Osteoblast (primary cell): ENCODE data around the gene NDST3. TPM values are rescaled to one million over a fixed set of nuclear protein-coding genes. Genes with fewer than 3 reads are reported as not detected.

Source experiments
- DNase-seq: peaks from one replicate; pipeline ENCODE4 v3.0.0; 2011; ENCODE audit warnings: low spot score, mixed read lengths; ENCODE audit not compliant: insufficient read length; ENCODE audit errors: missing footprints
- H2AFZ ChIP-seq: 2 replicates; pipeline ENCODE4 v1.6.0; 2011; ENCODE audit warnings: mild to moderate bottlenecking, low read length
- H3K27ac ChIP-seq: 2 replicates; pipeline ENCODE4 v1.5.1; 2011; ENCODE audit warnings: mild to moderate bottlenecking, low read depth, low read length, moderate library complexity
- H3K27me3 ChIP-seq: 2 replicates; pipeline ENCODE4 v1.6.0; 2012; ENCODE audit warnings: mild to moderate bottlenecking, control low read depth, inconsistent platforms, low read length, moderate library complexity; ENCODE audit not compliant: insufficient read depth
- H3K36me3 ChIP-seq: 2 replicates; pipeline ENCODE4 v1.5.1; 2011; ENCODE audit warnings: mild to moderate bottlenecking, low read length, control low read depth, moderate library complexity; ENCODE audit not compliant: insufficient read depth
- H3K4me1 ChIP-seq: 2 replicates; pipeline ENCODE4 v1.5.1; 2011; ENCODE audit warnings: mild to moderate bottlenecking, low read length, control low read depth, moderate library complexity; ENCODE audit not compliant: insufficient read depth
- H3K4me2 ChIP-seq: 2 replicates; pipeline ENCODE4 v1.6.0; 2011; ENCODE audit warnings: mild to moderate bottlenecking, low read length; ENCODE audit not compliant: insufficient read depth
- H3K4me3 ChIP-seq: fragments of 200-600 bp; sonication (generic); 3 replicates; pipeline ENCODE4 v1.5.1; 2012; ENCODE audit warnings: mild to moderate bottlenecking, low read length, inconsistent platforms; ENCODE audit not compliant: insufficient read depth
- H3K79me2 ChIP-seq: 2 replicates; pipeline ENCODE4 v1.6.0; 2012; ENCODE audit warnings: mild to moderate bottlenecking, low read length, control low read depth, inconsistent platforms; ENCODE audit not compliant: insufficient read depth
- H3K9me3 ChIP-seq: 2 replicates; pipeline ENCODE4 v1.5.1; 2011; ENCODE audit warnings: low read depth, low read length, control low read depth
- H4K20me1 ChIP-seq: 2 replicates; pipeline ENCODE4 v1.6.0; 2012; ENCODE audit warnings: mild to moderate bottlenecking, low read length, control low read depth; ENCODE audit not compliant: insufficient read depth
- small RNA-seq: library from RNA; depleted of rRNA; stranded (forward); fragments of <200 nt; gene quantifications from one replicate; pipeline ENCODE3, GENCODE V24; 2012
- total RNA-seq: library from RNA; depleted of rRNA; stranded (reverse); fragments of >200 nt; gene quantifications from 2 replicates; pipeline ENCODE4 v1.2.3, GENCODE V29; 2012
- TF ChIP-seq, protein P1 (sequence below): IDR thresholded peaks from 2 replicates; pipeline ENCODE4 v1.5.1; 2011; ENCODE audit warnings: mild to moderate bottlenecking, low read depth, low read length, moderate library complexity; ENCODE audit errors: extremely low read depth

The NDST3 gene
- total RNA-seq, 1 donor: not detected

DNA sequence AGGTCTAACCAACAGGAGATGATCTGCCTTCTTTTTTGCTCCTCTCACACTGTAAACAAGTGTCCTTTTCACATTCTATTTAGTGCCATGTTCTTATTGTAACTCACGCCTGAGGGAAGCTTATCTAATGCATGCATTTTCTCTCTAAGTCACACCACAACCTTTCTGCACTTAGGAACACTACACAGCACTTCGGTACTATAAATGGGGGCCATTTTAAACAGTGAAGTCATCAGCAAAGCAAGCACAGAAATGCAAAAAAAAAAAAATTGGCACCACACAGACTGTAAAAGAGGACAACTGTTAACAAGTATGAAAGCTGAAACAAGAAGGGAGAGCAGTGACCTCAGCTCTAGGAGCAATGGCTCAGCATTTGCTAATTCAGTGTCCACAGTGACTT is 273.4 kb downstream of the NDST3 start:
- Histone ChIP-seq H2AFZ (no peak overlapping the region), H3K27me3 (no peaks in the 10 kb centered on the region), H3K4me2 (no peak overlapping the region), H4K20me1 (no peaks in the 10 kb centered on the region), H3K27ac (no peak overlapping the region), H3K9me3 (no peaks in the 10 kb centered on the region), H3K4me1 (no peaks in the 10 kb centered on the region), H3K79me2 (no peaks in the 10 kb centered on the region), H3K36me3 (peaks cover 2% of the 10 kb centered on the region), H3K4me3 (no peak overlapping the region)
- TF ChIP-seq, protein P1, sequence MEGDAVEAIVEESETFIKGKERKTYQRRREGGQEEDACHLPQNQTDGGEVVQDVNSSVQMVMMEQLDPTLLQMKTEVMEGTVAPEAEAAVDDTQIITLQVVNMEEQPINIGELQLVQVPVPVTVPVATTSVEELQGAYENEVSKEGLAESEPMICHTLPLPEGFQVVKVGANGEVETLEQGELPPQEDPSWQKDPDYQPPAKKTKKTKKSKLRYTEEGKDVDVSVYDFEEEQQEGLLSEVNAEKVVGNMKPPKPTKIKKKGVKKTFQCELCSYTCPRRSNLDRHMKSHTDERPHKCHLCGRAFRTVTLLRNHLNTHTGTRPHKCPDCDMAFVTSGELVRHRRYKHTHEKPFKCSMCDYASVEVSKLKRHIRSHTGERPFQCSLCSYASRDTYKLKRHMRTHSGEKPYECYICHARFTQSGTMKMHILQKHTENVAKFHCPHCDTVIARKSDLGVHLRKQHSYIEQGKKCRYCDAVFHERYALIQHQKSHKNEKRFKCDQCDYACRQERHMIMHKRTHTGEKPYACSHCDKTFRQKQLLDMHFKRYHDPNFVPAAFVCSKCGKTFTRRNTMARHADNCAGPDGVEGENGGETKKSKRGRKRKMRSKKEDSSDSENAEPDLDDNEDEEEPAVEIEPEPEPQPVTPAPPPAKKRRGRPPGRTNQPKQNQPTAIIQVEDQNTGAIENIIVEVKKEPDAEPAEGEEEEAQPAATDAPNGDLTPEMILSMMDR: no peak
- no peak for DNase-seq

Small RNA genes lying within 50 kb of the gene (small RNA-seq; reads per million reads assigned to genes)
- gene SNORA24: not detected
